ENCODE results near the gene EPHA2. TPM values are rescaled to one million over a fixed set of nuclear protein-coding genes. Genes with fewer than 3 reads are reported as not detected.

Gene EPHA2
- total RNA-seq, 1 experiment from 2014 or later: 263 TPM

DNA sequence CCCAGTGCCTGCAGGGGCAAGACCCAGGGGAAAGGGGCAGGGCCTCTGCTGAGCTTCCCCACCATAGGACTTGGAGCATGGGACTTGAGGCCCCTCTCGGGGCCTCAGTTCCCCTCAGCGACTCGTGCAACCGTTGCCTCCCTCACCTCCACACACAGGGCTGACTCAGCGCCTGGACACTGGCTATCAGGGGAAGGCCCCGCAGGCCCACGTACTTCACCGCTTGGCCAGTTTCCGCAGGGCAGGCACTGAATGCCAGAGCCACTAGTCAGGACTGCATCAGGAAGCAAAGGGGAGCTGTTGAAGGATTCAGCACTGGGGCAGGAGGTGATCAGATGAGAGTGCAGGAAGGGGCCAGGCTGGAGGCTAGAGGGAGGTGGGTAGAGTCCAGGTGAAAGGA is 66.9 kb downstream of the EPHA2 start:
- in situ Hi-C loops (cut with HindIII; ENCODE audit: low pct_unique_long_range_greater_than_20kb, low sequenced_read_pairs): no loop called here
- POLR2A ChIA-PET: no interaction called here
- no TSS peak for BruUV-seq (replicated peaks)

DNA sequence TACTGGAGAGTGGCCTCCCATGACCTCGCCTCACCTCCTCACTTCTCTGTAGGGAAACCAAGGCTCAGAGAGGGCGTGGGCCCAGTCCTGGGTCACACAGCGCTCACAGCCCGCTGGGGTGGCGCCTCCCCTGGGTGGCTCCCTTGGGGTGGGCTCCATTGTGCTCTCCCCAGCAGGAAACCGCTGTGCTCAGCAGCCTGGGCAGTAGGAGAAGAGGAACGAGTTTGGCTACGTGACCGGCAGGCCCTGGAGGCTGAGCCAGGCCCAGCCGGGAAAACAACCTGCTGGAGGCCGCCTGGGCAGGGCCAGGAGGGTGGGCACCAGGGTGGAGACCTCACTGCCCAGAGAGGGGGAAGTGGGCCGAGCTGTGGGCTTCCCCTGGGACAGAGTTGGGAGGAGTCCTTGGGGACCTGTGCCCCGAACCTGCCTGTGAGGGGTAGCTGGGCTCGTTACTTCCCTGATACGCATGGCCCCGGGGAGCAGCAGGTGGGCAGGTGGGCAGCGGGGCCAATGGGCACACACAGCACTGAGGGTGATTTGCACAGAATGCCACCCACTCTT is 67.4 kb downstream of the EPHA2 start:
- no peak overlapping the region for H3K27ac ChIP-seq (ENCODE audit: low read length)
- ChIA-PET POLR2A (no interaction called here), CTCF (interaction anchor here (0.5 to 0.6 kb wide), 2 partner anchors 153 to 265 kb away, joined by 3 read pairs; no protein-coding TSS in a partner anchor)
- no peaks in the 10 kb centered on the region for H3K9me3 ChIP-seq (ENCODE audit: control insufficient read depth, insufficient read depth, low read depth, low read length)
- intact Hi-C loops (cut with micrococcal nuclease; ENCODE audit: unreplicated experiment) (no loop called here), in situ Hi-C loops (cut with HindIII; ENCODE audit: low pct_unique_long_range_greater_than_20kb, low sequenced_read_pairs) (no loop called here)
- DNase-seq (ENCODE audit: low read depth, low spot score): no peak
- ATAC-seq: no peak
- no peak overlapping the region for H3K4me3 ChIP-seq (ENCODE audit: low read depth in 2 of 2, low read length in 2 of 2)
- TF ChIP-seq, protein P1, sequence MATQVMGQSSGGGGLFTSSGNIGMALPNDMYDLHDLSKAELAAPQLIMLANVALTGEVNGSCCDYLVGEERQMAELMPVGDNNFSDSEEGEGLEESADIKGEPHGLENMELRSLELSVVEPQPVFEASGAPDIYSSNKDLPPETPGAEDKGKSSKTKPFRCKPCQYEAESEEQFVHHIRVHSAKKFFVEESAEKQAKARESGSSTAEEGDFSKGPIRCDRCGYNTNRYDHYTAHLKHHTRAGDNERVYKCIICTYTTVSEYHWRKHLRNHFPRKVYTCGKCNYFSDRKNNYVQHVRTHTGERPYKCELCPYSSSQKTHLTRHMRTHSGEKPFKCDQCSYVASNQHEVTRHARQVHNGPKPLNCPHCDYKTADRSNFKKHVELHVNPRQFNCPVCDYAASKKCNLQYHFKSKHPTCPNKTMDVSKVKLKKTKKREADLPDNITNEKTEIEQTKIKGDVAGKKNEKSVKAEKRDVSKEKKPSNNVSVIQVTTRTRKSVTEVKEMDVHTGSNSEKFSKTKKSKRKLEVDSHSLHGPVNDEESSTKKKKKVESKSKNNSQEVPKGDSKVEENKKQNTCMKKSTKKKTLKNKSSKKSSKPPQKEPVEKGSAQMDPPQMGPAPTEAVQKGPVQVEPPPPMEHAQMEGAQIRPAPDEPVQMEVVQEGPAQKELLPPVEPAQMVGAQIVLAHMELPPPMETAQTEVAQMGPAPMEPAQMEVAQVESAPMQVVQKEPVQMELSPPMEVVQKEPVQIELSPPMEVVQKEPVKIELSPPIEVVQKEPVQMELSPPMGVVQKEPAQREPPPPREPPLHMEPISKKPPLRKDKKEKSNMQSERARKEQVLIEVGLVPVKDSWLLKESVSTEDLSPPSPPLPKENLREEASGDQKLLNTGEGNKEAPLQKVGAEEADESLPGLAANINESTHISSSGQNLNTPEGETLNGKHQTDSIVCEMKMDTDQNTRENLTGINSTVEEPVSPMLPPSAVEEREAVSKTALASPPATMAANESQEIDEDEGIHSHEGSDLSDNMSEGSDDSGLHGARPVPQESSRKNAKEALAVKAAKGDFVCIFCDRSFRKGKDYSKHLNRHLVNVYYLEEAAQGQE (IDR thresholded peaks at IDR 0.05; ENCODE audit: insufficient read depth in 1 of 2, low read depth in 2 of 2, low read length in 1 of 2): no peak
- TF ChIP-seq, protein P2, sequence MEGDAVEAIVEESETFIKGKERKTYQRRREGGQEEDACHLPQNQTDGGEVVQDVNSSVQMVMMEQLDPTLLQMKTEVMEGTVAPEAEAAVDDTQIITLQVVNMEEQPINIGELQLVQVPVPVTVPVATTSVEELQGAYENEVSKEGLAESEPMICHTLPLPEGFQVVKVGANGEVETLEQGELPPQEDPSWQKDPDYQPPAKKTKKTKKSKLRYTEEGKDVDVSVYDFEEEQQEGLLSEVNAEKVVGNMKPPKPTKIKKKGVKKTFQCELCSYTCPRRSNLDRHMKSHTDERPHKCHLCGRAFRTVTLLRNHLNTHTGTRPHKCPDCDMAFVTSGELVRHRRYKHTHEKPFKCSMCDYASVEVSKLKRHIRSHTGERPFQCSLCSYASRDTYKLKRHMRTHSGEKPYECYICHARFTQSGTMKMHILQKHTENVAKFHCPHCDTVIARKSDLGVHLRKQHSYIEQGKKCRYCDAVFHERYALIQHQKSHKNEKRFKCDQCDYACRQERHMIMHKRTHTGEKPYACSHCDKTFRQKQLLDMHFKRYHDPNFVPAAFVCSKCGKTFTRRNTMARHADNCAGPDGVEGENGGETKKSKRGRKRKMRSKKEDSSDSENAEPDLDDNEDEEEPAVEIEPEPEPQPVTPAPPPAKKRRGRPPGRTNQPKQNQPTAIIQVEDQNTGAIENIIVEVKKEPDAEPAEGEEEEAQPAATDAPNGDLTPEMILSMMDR (IDR thresholded peaks at IDR 0.05): no peak
- peaks cover 11% of the 10 kb centered on the region for H3K4me1 ChIP-seq (ENCODE audit: control insufficient read depth, insufficient read depth, low read length)
- H3K36me3 ChIP-seq (ENCODE audit: control insufficient read depth, insufficient read depth, low read length): no peaks in the 10 kb centered on the region
- H3K27me3 ChIP-seq (ENCODE audit: control insufficient read depth, insufficient read depth, low read length): no peaks in the 10 kb centered on the region
- BruUV-seq (replicated peaks): no TSS peak

More for the DNA sequence above, 66.9 kb downstream of the EPHA2 start:
- CTCF ChIA-PET: interaction anchor here (0.5 to 0.6 kb wide), 2 partner anchors 13 to 265 kb away, joined by 3 read pairs; no protein-coding TSS in a partner anchor
- Histone ChIP-seq H3K27me3 (ENCODE audit: control insufficient read depth, insufficient read depth, low read length) (no peaks in the 10 kb centered on the region), H3K4me1 (ENCODE audit: control insufficient read depth, insufficient read depth, low read length) (peaks cover 11% of the 10 kb centered on the region), H3K4me3 (ENCODE audit: low read depth in 2 of 2, low read length in 2 of 2) (no peak overlapping the region), H3K36me3 (ENCODE audit: control insufficient read depth, insufficient read depth, low read length) (no peaks in the 10 kb centered on the region), H3K9me3 (ENCODE audit: control insufficient read depth, insufficient read depth, low read depth, low read length) (no peaks in the 10 kb centered on the region), H3K27ac (ENCODE audit: low read length) (no peak overlapping the region)
- ATAC-seq (peak; percentile 73), DNase-seq (ENCODE audit: low read depth, low spot score) (no peak)
- intact Hi-C loops (cut with micrococcal nuclease; ENCODE audit: unreplicated experiment): no loop called here
- TF ChIP-seq, protein P1 (IDR thresholded peaks at IDR 0.05; ENCODE audit: insufficient read depth in 1 of 2, low read depth in 2 of 2, low read length in 1 of 2): no peak
- TF ChIP-seq, protein P2 (IDR thresholded peaks at IDR 0.05): no peak
- TF ChIP-seq POLR2AphosphoS5 (IDR thresholded peaks at IDR 0.05; ENCODE audit: low read depth, low read length) (no peak), SIN3A (IDR thresholded peaks at IDR 0.05; ENCODE audit: borderline replicate concordance, insufficient read depth, low read depth, low read length) (no peak), TCF7L2 (IDR thresholded peaks at IDR 0.05; ENCODE audit: low read depth, low read length) (no peak)
